GM06990 (cell line): Measurements from ENCODE around the gene REPS1.

Experiments used
- DNase-seq: peaks from one replicate; pipeline ENCODE4 v3.0.0-alpha.2; 2011; ENCODE audit not compliant: insufficient read length; ENCODE audit errors: extremely low read depth
- H3K27me3 ChIP-seq: replicated peaks from 2 replicates; pipeline ENCODE4 v1.6.0; 2011; ENCODE audit warnings: low read length; ENCODE audit not compliant: control insufficient read depth, insufficient read depth
- H3K36me3 ChIP-seq: 2 replicates; pipeline ENCODE4 v1.5.1; 2011; ENCODE audit warnings: low read length; ENCODE audit not compliant: control insufficient read depth, insufficient read depth
- H3K4me3 ChIP-seq: replicated peaks from 2 replicates; pipeline ENCODE4 v1.5.1; 2011; ENCODE audit warnings: low read depth, mild to moderate bottlenecking, control low read depth, low read length
- CTCF ChIP-seq: IDR thresholded peaks from 2 replicates; pipeline ENCODE4 v1.5.1; 2011; ENCODE audit warnings: low read length, control low read depth, mild to moderate bottlenecking, inconsistent platforms; ENCODE audit not compliant: insufficient read depth, poor library complexity, severe bottlenecking

Gene REPS1

GRCh38 chr6:138979813-138980668 is 8.0 kb downstream of the REPS1 start:
- H3K4me3 ChIP-seq: no peak overlapping the region
- no peak for DNase-seq
- TF ChIP-seq CTCF: no peak
- no peaks in the 10 kb centered on the region for H3K27me3 ChIP-seq
- H3K36me3 ChIP-seq: no peaks in the 10 kb centered on the region

GRCh38 chr6:138979365-138979764 is 8.7 kb downstream of the REPS1 start:
- Histone ChIP-seq H3K4me3 (no peak overlapping the region), H3K36me3 (no peaks in the 10 kb centered on the region), H3K27me3 (no peaks in the 10 kb centered on the region)
- DNase-seq: no peak
- TF ChIP-seq CTCF: no peak

GRCh38 chr6:138978229-138978628 is 9.8 kb downstream of the REPS1 start:
- H3K4me3 ChIP-seq: no peak overlapping the region
- no peak for TF ChIP-seq CTCF
- H3K27me3 ChIP-seq: no peaks in the 10 kb centered on the region
- no peaks in the 10 kb centered on the region for H3K36me3 ChIP-seq
- DNase-seq: no peak

GRCh38 chr6:138977646-138978167 is 10.3 kb downstream of the REPS1 start:
- H3K27me3 ChIP-seq: no peaks in the 10 kb centered on the region
- no peak for TF ChIP-seq CTCF
- no peaks in the 10 kb centered on the region for H3K36me3 ChIP-seq
- DNase-seq: no peak
- H3K4me3 ChIP-seq: no peak overlapping the region

- no peak for DNase-seq
- no peaks in the 10 kb centered on the region for H3K36me3 ChIP-seq
- TF ChIP-seq CTCF: no peak
- H3K4me3 ChIP-seq: no peak overlapping the region
- H3K27me3 ChIP-seq: no peaks in the 10 kb centered on the region
Observed at GRCh38 chr6:138977242-138977641, 10.8 kb downstream of the REPS1 start.
